GM12872 (cell line): Measurements from ENCODE around the gene TOX3.

Source experiments
- TF ChIP-seq, protein P1 (sequence below): IDR thresholded peaks from 3 replicates; pipeline ENCODE4 v1.5.1; 2011; ENCODE audit warnings: low read depth, mild to moderate bottlenecking, low read length, moderate library complexity; ENCODE audit not compliant: insufficient read depth

The TOX3 gene

DNA sequence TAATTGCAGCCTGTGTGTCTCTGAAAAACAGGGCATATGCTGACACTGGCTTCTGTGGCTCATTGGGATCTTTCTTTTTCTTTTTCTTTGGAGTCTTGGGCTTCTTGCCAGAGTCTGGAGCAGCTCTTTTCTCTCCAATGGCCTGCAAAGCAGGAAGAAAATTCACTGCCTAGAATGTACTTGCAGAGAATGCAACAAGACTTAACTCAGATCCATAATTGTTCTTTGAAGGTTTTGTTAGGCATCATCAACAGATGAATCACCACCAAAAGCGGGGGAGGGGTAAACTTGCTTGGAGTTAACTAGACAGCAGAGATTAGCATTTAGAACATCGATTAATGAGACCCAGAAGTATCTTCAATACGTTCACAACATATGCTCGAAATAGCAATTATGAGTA lies 100.9 kb downstream of the TOX3 start:
- TF ChIP-seq, protein P1, sequence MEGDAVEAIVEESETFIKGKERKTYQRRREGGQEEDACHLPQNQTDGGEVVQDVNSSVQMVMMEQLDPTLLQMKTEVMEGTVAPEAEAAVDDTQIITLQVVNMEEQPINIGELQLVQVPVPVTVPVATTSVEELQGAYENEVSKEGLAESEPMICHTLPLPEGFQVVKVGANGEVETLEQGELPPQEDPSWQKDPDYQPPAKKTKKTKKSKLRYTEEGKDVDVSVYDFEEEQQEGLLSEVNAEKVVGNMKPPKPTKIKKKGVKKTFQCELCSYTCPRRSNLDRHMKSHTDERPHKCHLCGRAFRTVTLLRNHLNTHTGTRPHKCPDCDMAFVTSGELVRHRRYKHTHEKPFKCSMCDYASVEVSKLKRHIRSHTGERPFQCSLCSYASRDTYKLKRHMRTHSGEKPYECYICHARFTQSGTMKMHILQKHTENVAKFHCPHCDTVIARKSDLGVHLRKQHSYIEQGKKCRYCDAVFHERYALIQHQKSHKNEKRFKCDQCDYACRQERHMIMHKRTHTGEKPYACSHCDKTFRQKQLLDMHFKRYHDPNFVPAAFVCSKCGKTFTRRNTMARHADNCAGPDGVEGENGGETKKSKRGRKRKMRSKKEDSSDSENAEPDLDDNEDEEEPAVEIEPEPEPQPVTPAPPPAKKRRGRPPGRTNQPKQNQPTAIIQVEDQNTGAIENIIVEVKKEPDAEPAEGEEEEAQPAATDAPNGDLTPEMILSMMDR, result no peak

DNA sequence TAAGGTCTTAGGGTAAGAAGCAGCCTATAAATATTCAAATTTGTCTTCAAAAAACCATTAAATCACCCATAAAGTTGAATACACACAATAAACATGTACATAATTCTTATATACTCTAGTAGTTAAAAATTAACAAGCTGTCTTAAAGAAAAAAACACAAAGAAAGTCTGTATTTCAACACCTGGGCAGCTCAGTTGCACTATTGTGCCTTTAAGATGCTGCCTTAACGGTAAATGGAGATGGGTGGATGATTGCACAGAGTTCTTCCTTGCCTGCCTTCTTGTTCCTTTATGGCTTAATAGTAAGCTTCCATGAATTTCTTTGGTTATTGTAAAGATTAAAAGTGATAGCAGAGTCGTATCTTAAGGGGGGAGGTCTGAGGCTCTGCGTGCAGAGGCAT lies 105.1 kb downstream of the TOX3 start:
- TF ChIP-seq, protein P1, result no peak

DNA sequence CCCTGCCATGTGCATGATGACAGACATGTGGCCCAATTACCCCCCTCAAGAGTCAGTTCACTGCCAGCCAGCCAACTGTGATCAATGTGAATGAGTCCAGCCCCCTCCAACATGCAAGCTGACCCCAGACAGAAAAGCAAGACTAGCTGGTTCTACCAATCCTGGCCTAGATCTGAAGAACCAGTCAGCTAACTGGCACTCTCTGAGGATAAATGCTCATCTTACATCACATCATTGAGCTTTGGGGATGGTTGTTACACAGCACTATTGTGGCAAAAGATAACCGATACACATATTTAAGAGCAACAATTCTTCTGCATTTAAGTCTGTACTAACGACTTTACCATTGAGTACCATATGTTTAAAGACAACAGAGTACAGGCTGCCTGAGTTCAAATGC lies 106.7 kb downstream of the TOX3 start:
- TF ChIP-seq, protein P1, result no peak

DNA sequence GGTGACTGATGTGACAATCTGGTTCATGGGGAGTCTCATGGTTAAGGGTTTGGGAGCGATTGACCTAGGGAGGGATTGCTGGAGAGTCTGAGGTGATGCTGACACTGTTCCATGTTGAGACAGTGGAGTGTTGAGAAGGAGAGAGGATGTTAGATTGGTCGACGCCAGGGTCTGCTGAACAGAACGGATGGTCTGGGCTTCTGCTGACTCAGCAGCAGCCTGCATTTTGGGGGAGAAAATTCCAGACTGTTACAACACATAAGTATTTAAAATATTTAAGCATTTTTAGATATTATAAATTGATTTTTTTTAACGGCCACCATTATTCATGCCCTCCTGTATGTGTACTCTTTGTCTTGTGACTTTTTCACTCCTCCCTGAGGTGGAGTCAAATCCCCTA lies 107.2 kb downstream of the TOX3 start:
- TF ChIP-seq, protein P1, result no peak

DNA sequence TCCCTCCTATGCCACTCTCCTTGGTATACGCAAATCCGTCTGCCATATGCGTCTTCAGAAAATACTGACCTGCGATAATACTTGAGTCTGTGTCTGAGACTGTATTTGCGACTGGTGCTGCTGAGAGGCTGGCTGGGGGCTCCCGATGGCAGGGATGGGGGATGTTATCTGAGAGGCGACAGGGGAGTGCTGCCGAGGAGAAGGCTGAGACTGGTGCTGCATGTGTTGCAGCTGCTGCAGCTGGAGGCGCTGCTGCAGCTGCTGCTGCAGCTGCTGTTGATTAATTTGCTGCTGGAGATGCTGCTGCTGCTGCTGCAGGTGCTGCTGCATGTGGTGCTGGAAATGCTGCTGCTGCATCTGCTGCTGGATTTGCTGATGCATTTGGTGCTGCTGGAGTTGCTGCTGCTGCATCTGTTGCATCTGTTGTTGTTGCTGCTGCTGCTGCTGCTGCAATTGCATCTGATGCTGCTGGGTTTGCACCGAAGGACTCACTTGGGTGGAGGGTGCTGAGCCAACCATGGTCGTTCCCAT lies 107.7 kb downstream of the TOX3 start:
- TF ChIP-seq, protein P1, result no peak

DNA sequence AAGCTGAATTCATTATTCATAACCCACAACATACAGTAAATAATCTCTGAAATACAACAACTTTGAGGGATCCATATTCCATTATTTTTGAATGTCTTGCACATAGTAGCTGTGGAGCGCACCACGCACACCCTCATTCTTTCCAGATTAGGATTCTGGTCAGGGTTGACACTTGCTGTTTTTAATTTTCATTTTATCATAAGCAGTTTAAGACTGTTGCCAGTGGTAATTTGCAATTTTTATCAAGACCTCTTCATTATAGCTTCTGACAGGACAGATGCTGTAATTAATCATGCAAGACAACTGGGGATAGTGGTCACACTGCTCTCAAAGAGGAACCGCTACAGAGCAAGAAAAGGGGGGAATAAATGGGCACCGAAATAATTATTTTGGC lies 109.7 kb downstream of the TOX3 start:
- TF ChIP-seq, protein P1, result no peak

DNA sequence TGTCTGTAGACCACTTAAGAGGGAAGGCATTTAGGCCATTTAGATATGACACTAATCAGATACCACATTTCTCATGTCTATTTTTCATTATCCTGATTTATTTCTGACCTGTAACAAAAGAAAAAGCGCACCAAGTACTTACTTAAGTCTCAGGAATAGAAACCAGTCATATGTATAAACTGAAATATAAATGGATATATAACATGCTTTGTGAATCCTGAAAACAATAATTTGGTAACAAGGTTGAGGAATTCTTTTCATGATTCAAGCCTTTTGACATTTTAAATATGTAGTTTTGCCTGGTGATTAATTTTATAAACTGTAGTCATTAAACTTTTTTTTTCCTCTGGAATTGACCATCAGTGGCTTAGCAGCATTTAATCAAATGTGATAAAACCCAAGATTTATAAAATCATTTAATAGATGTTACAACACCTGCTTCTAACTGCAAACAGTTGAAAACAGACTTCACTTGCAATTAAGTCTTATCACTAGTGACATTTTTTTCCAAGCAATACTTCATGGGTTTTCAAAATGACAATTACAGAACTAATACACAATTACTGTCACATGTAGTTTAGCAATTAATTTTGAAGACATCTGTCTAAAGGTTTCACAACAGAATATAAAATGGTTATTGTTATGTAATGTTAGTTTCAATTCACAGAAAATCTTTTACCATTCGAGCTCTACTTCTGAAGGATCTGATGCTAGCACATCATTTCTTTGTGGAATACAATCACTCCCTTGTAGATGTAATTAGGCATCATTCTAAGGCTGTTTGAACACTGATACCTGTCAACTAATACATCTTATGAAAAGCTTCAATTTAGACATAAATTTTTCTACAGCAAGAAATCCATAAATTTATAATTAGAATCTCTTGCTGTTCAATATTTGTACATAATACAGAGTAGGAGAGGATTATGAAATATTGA lies 110.3 kb downstream of the TOX3 start:
- TF ChIP-seq, protein P1, result no peak
